ENCODE data around the gene RAF1. TPM values are rescaled to one million over a fixed set of nuclear protein-coding genes. Genes with fewer than 3 reads are reported as not detected.

The RAF1 gene
- total and polyA plus RNA-seq, 2 of the 8 experiments (the other 6 are each of a cell fraction or from before 2014, with no cell fraction given) = 103 to 118 TPM

- TF ChIP-seq CHD7 (IDR thresholded peaks at IDR 0.05; ENCODE audit: insufficient replicate concordance, low read length) (no peak), BCL11A (IDR thresholded peaks at IDR 0.05; ENCODE audit: low read depth in 2 of 2, low read length in 2 of 2) (no peak), POLR2A (IDR thresholded peaks at IDR 0.05; ENCODE audit: control extremely low read depth in 1 of 2, low read depth in 2 of 2, low read length in 2 of 2) (no peak), MAX (IDR thresholded peaks at IDR 0.05) (no peak), CBX5 (IDR thresholded peaks at IDR 0.05; ENCODE audit: low read depth, low read length) (no peak), JUND (IDR thresholded peaks at IDR 0.05; ENCODE audit: low read length) (no peak), SRF (IDR thresholded peaks at IDR 0.05; ENCODE audit: low read depth, low read length) (no peak), POLR2AphosphoS5 (IDR thresholded peaks at IDR 0.05; ENCODE audit: low read depth, low read length) (no peak), BRCA1 (IDR thresholded peaks at IDR 0.05; ENCODE audit: low read depth, low read length) (no peak)
Observed at GRCh38 chr3:12705981-12706380, 42.1 kb upstream of the RAF1 start (continued).
